ENCODE data around the gene RPRD2. TPM values are rescaled to one million over a fixed set of nuclear protein-coding genes. Genes with fewer than 3 reads are reported as not detected.
"Not testable (repeated sequence)": the region's sequence is repeated elsewhere in the genome, so short reads cannot be mapped to it uniquely, and the experiment has no call there.

The RPRD2 gene
- 23.7 and 24.6 TPM in 2 replicates for total RNA-seq

- Mint-ChIP-seq H3K9me3 (no peaks in the 10 kb centered on the region), H3K4me1 (peaks cover 25% of the 10 kb centered on the region), H3K36me3 (ENCODE audit: low read depth) (peaks cover 17% of the 10 kb centered on the region), H3K27me3 (peaks cover 2% of the 10 kb centered on the region), H3K27ac (peak within 1 kb of the TSS; percentile 93), H3K4me3 (peak within 1 kb of the TSS; percentile 89)
- intact Hi-C loops (cut with micrococcal nuclease), result loop anchor here (1.0 to 2.0 kb wide), 6 partner anchors 42 to 513 kb away; partner anchors contain the start of genes ANP32E, ARNT, MRPS21 and PRPF3
- DNase-seq, result peak; percentile 100
Measured at GRCh38 chr1:150363426-150364230, at the start of gene RPRD2. TSS of gene RPRD2 (plus strand) at chr1:150364147. CDS start at chr1:150364715, 568 bp downstream.

GRCh38 chr1:150314691-150315090 is 49.3 kb upstream of the RPRD2 start:
- DNase-seq; H3K27ac Mint-ChIP-seq; H3K4me1 Mint-ChIP-seq; intact Hi-C loops (cut with micrococcal nuclease); H3K4me3 Mint-ChIP-seq; H3K9me3 Mint-ChIP-seq; H3K36me3 Mint-ChIP-seq (ENCODE audit: low read depth); H3K27me3 Mint-ChIP-seq: not testable (repeated sequence)

- no peak for DNase-seq
- Mint-ChIP-seq H3K4me3 (peak overlapping the region; percentile 99), H3K4me1 (peaks cover 9% of the 10 kb centered on the region), H3K9me3 (no peaks in the 10 kb centered on the region), H3K36me3 (ENCODE audit: low read depth) (peaks cover 19% of the 10 kb centered on the region), H3K27me3 (peaks cover 2% of the 10 kb centered on the region), H3K27ac (peak overlapping the region; percentile 99)
- intact Hi-C loops (cut with micrococcal nuclease), result loop anchor here (5.0 kb wide), 2 partner anchors 63 to 197 kb away; partner anchors contain the start of genes CA14 and FALEC
Measured at GRCh38 chr1:150320667-150320978, 43.3 kb upstream of the RPRD2 start.

- peaks cover 2% of the 10 kb centered on the region for H3K27me3 Mint-ChIP-seq
- peak overlapping the region; percentile 99 for H3K27ac Mint-ChIP-seq
- intact Hi-C loops (cut with micrococcal nuclease), result loop anchor here (1.0 to 5.0 kb wide), 4 partner anchors 28 to 196 kb away; partner anchors contain the start of genes CA14, FALEC and MRPS21
- H3K4me3 Mint-ChIP-seq, result peak overlapping the region; percentile 99
- peak; percentile 65 for DNase-seq
- H3K36me3 Mint-ChIP-seq (ENCODE audit: low read depth), result peaks cover 29% of the 10 kb centered on the region
- H3K4me1 Mint-ChIP-seq, result peaks cover 12% of the 10 kb centered on the region
- H3K9me3 Mint-ChIP-seq, result no peaks in the 10 kb centered on the region
Measured at GRCh38 chr1:150321826-150322166, 42.2 kb upstream of the RPRD2 start.

GRCh38 chr1:150322310-150322709 is 41.6 kb upstream of the RPRD2 start:
- H3K36me3 Mint-ChIP-seq (ENCODE audit: low read depth), result peaks cover 32% of the 10 kb centered on the region
- H3K4me1 Mint-ChIP-seq, result peaks cover 12% of the 10 kb centered on the region
- no peaks in the 10 kb centered on the region for H3K9me3 Mint-ChIP-seq
- H3K27ac Mint-ChIP-seq, result peak overlapping the region; percentile 99
- DNase-seq, result peak; percentile 65
- peak overlapping the region; percentile 99 for H3K4me3 Mint-ChIP-seq
- H3K27me3 Mint-ChIP-seq, result peaks cover 2% of the 10 kb centered on the region
- intact Hi-C loops (cut with micrococcal nuclease), result loop anchor here (1.0 to 5.0 kb wide), 3 partner anchors 29 to 195 kb away; partner anchors contain the start of genes CA14, FALEC and MRPS21

GRCh38 chr1:150332651-150333290 is 31.2 kb upstream of the RPRD2 start:
- no peak overlapping the region for H3K27ac Mint-ChIP-seq
- peaks cover 69% of the 10 kb centered on the region for H3K36me3 Mint-ChIP-seq (ENCODE audit: low read depth)
- H3K27me3 Mint-ChIP-seq, result no peaks in the 10 kb centered on the region
- no peak for DNase-seq
- peaks cover 2% of the 10 kb centered on the region for H3K4me1 Mint-ChIP-seq
- intact Hi-C loops (cut with micrococcal nuclease), result no loop called here
- no peaks in the 10 kb centered on the region for H3K9me3 Mint-ChIP-seq
- H3K4me3 Mint-ChIP-seq, result no peak overlapping the region

- H3K4me3 Mint-ChIP-seq, result no peak overlapping the region
- intact Hi-C loops (cut with micrococcal nuclease), result no loop called here
- no peaks in the 10 kb centered on the region for H3K27me3 Mint-ChIP-seq
- H3K4me1 Mint-ChIP-seq, result peaks cover 1% of the 10 kb centered on the region
- peaks cover 66% of the 10 kb centered on the region for H3K36me3 Mint-ChIP-seq (ENCODE audit: low read depth)
- DNase-seq, result no peak
- no peaks in the 10 kb centered on the region for H3K9me3 Mint-ChIP-seq
- no peak overlapping the region for H3K27ac Mint-ChIP-seq
Measured at GRCh38 chr1:150346316-150346715, 17.6 kb upstream of the RPRD2 start.

GRCh38 chr1:150352866-150353265 is 11.1 kb upstream of the RPRD2 start:
- H3K9me3 Mint-ChIP-seq, result no peaks in the 10 kb centered on the region
- no peak overlapping the region for H3K27ac Mint-ChIP-seq
- H3K4me3 Mint-ChIP-seq, result no peak overlapping the region
- H3K4me1 Mint-ChIP-seq, result no peaks in the 10 kb centered on the region
- no peaks in the 10 kb centered on the region for H3K27me3 Mint-ChIP-seq
- peaks cover 45% of the 10 kb centered on the region for H3K36me3 Mint-ChIP-seq (ENCODE audit: low read depth)
- intact Hi-C loops (cut with micrococcal nuclease), result no loop called here
- no peak for DNase-seq

- Mint-ChIP-seq H3K36me3 (ENCODE audit: low read depth) (peaks cover 18% of the 10 kb centered on the region), H3K4me1 (peaks cover 23% of the 10 kb centered on the region), H3K4me3 (peak overlapping the region; percentile 89), H3K9me3 (no peaks in the 10 kb centered on the region), H3K27me3 (peaks cover 2% of the 10 kb centered on the region), H3K27ac (peak overlapping the region; percentile 93)
- DNase-seq, result peak; percentile 69
- intact Hi-C loops (cut with micrococcal nuclease), result loop anchor here (1.0 kb wide), 1 partner anchor 42 kb away; the partner anchor contains the start of gene PRPF3
Measured at GRCh38 chr1:150362721-150363425, 1.1 kb upstream of the RPRD2 start.

GRCh38 chr1:150364231-150365003 is 470 bp downstream of the RPRD2 start:
- peak; percentile 93 for DNase-seq
- peaks cover 2% of the 10 kb centered on the region for H3K27me3 Mint-ChIP-seq
- H3K4me1 Mint-ChIP-seq, result peaks cover 25% of the 10 kb centered on the region
- H3K27ac Mint-ChIP-seq, result peak overlapping the region; percentile 93
- intact Hi-C loops (cut with micrococcal nuclease), result loop anchor here (1.0 to 5.0 kb wide), 6 partner anchors 72 to 643 kb away; partner anchors contain the start of genes ANP32E, ARNT, MINDY1 and MRPS21
- peaks cover 15% of the 10 kb centered on the region for H3K36me3 Mint-ChIP-seq (ENCODE audit: low read depth)
- peak overlapping the region; percentile 89 for H3K4me3 Mint-ChIP-seq
- no peaks in the 10 kb centered on the region for H3K9me3 Mint-ChIP-seq

- peak; percentile 63 for DNase-seq
- H3K4me1 Mint-ChIP-seq, result peaks cover 28% of the 10 kb centered on the region
- H3K27ac Mint-ChIP-seq, result peak overlapping the region; percentile 93
- H3K27me3 Mint-ChIP-seq, result peaks cover 2% of the 10 kb centered on the region
- peaks cover 17% of the 10 kb centered on the region for H3K36me3 Mint-ChIP-seq (ENCODE audit: low read depth)
- no peaks in the 10 kb centered on the region for H3K9me3 Mint-ChIP-seq
- intact Hi-C loops (cut with micrococcal nuclease), result loop anchor here (2.0 to 5.0 kb wide), 4 partner anchors 73 to 641 kb away; partner anchors contain the start of genes MINDY1, MRPS21, PRUNE1 and TARS2
- peak overlapping the region; percentile 89 for H3K4me3 Mint-ChIP-seq
Measured at GRCh38 chr1:150365941-150366340, 2.0 kb downstream of the RPRD2 start.

GRCh38 chr1:150366416-150367296 is 2.7 kb downstream of the RPRD2 start:
- Mint-ChIP-seq H3K4me3 (peak overlapping the region; percentile 89), H3K4me1 (peaks cover 32% of the 10 kb centered on the region), H3K27me3 (peaks cover 2% of the 10 kb centered on the region), H3K36me3 (ENCODE audit: low read depth) (peaks cover 17% of the 10 kb centered on the region), H3K9me3 (no peaks in the 10 kb centered on the region), H3K27ac (peak overlapping the region; percentile 93)
- no peak for DNase-seq
- intact Hi-C loops (cut with micrococcal nuclease), result loop anchor here (5.0 kb wide), 1 partner anchor 641 kb away; the partner anchor contains the start of genes MINDY1 and PRUNE1
